ENCODE results near the gene ZNF474.
"Not testable (repeated sequence)": the region's sequence is repeated elsewhere in the genome, so short reads cannot be mapped to it uniquely, and the experiment has no call there.

Gene ZNF474

DNA sequence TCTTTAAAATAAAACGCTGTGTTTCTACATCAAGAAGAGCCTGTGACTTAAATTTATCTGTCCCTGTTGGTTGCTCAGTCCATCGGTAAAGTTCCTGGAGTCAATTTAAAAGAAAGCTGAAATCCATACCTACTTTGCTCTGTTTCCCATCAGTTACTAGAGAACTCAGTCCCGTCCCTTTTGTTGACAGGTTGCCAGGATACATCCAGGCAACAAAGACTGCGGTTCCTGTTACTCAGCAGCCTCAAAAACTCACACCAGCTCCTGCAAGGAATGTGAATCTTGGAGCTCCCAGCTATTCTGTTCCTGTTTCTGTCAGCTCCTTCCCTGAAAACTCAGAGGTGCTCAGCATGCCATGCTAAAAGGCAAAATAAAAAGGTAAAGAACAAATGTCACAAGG lies at the start of gene ZNF474:
Gene ZNF474 (plus strand): TSS at position 241 of the 400 bp plus-strand sequence. CDS start 22,445 bp downstream, outside the sequence.
- H3K4me3 ChIP-seq (ENCODE audit: low read depth, low read length): no peak within 1 kb of the TSS

DNA sequence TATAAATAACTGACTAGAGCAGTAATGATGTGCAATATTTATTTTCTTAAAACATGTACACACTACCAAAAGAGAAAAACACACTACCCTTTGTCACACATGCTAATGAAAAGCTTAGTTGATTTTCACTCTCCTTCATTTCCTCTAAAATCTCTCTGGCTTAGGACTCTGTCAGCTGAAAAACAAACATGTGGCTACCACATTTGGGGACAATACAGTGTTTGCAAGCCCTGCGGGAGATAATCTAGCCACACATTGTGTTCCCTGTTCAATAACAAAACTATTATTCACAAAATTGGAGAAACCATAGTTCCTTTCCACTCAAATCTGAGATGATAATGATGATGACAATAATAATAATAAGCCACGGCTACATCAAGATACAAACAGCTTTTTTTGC lies 47.8 kb upstream of the ZNF474 start:
- H3K4me3 ChIP-seq (ENCODE audit: low read depth, low read length): no peak overlapping the region

- H3K4me3 ChIP-seq (ENCODE audit: low read depth, low read length): no peak overlapping the region
These were observed 45.8 kb upstream of the ZNF474 start for GRCh38 chr5:122083535-122083934.

- H3K4me3 ChIP-seq (ENCODE audit: low read depth, low read length): no peak overlapping the region
These were observed 44.3 kb upstream of the ZNF474 start for GRCh38 chr5:122085041-122085440.

DNA sequence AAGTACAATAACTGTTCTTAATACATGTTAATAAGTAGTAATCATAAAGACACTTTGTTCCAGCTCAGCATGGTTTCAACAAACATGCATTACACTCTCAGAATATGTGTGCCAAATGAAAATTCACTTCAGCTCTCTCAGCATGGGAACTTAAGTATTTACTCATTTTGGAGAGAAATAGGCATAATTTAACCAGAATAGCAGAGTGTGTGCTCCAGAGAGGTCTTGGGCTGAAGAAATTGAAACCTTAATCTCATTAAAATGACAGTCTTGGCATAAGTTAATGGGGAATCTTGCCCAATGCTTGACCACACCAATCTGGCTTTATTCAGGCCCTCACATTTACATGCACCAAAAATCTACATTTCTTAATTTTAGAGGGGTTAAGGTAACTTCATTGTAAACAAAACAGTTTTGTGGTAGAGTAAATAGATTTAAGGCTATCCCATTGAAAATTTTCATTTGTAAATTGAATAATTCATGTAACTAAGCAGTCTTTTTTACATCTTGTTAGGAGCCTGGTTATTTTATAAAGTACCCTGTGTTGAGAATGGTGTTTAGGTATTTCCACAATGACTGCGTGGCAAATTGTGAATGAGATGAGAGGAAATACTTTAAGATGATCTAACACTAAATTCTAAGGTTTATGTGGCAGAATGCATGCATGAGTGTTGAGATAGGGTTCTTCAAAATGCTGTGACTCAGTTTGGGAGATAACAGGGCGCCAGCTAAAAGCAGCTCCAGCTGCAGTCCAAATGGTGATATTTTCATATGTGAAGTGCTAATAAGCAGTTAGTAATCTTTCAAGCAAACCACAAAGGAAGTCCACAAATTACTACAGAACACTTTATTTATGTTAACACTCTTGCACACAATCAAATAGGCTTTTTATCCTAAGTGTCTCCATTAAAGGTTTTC lies 40.0 kb upstream of the ZNF474 start:
- H3K4me3 ChIP-seq (ENCODE audit: low read depth, low read length): no peak overlapping the region

DNA sequence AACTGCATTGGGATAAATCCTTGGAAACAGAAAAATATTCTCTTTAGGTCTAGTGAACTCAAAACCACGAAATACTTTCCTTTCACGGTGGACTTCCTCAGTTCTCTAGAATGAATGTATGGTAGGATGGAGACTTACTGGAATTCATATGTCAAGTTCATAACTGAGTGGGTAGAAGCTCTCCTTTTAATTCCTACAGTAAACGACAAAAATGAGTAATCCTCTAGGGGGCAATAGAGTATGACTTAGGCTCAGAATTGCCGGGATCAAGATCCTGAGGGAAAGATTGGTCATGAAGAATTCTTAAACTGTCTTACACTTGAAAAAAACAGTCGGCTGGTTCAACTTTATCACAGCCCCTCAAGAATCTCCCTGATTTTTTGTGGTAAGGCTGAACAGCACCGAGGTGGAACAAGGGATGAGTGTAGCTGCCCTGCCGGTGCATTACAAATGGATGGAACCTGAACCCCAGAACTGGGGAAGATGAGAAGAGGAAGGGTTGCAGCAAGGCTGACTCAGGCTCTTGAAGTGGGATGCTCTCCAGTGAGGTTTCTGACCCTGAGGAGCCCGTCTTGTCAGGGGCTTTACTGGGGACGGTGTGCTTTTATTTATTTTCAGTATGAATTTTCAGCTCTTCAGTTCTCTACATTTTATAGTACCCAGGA lies 37.3 kb upstream of the ZNF474 start:
- no peak overlapping the region for H3K4me3 ChIP-seq (ENCODE audit: low read depth, low read length)

- no peak overlapping the region for H3K4me3 ChIP-seq (ENCODE audit: low read depth, low read length)
These were observed 35.7 kb upstream of the ZNF474 start for GRCh38 chr5:122093415-122094180.

DNA sequence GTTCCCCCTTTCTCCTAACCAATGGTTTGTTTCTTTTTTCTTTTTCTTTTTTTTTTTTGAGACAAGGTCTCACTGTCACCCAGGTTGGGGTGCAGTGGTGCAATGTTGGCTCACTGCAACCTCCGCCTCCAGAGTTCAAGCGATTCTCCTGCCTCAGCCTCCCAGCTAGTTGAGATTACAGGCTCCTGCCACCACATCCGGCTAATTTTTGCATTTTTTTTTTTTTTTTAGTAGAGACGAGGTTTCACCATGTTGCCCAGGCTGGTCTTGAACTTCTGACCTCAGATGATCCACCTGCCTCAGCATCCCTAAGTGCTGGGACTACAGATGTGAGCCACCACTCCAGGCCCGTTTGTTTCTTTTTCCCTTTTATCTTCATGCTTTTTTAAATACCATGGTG lies 35.1 kb upstream of the ZNF474 start:
- H3K4me3 ChIP-seq (ENCODE audit: low read depth, low read length): not testable (repeated sequence)

DNA sequence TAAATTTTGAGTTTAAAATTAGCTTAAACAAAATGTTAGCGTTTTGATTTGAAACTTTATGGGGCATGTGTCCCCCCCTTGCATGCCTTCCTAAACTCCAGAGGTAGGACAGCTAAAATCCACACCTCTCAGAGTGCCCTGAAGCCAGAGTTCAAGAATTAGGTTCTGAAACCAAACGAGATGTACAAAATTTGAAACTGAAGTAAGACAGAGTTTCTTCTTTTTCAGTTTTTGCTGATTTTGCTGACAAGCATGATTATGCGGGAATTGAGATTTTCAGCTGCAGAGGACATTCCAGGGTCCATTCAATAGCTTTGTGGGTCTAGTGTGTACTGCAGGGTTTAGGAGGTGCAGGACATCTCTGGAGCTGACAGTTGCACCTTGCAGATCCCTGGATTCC lies 34.2 kb upstream of the ZNF474 start:
- H3K4me3 ChIP-seq (ENCODE audit: low read depth, low read length): no peak overlapping the region

DNA sequence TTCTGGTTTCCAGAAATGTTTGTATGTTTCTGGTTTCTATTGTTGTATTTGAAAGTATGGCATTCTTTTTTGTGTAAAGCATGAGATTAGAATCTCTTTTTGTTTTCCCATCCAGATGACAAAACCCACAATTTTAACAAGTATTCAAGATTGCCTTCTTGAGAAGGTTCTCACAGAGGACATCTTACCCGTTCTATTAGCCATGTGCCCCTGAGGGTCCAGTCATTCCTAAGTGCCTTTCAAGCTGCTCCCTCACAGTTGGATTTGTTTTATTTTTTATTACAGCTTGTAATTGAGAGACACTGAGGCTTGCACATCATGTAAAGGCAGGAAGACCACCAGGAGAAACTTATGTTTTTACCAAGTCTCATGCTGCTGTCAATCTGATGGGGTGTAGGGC lies 32.0 kb upstream of the ZNF474 start:
- no peak overlapping the region for H3K4me3 ChIP-seq (ENCODE audit: low read depth, low read length)

DNA sequence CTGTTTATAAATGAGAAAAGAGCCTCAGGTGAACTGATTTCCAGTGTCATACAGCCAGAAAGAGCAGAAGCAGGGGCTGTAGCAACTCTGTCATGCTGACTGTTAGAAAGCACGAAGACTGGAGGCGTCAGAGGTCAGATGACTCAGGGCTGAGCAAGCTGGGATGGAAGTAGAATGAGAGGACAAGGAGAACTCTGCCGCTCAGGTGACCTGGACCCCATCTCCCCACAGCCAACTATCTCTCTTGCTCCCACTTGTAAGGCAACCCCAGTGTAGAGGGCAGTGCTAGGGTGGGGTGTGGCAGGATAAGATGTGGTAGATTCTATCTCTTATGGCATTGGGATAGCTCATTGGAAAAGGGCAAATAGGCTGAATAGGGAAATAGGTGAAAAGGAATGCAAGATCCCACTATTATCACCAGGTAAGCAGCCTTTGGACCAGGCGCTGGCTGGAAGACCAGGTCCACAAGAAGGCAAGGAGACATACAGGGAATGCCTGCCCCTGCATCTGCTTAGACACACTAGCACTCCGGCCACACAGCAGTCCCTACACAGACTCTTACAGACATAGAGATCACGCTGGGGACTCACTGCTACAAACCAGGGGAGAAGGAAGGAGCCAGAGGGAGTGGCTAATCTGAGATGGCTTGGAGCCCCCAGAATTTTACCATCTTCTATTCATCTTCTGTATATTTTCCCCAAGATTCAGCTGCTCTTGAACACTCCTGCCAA lies 30.1 kb upstream of the ZNF474 start:
- H3K4me3 ChIP-seq (ENCODE audit: low read depth, low read length): no peak overlapping the region

DNA sequence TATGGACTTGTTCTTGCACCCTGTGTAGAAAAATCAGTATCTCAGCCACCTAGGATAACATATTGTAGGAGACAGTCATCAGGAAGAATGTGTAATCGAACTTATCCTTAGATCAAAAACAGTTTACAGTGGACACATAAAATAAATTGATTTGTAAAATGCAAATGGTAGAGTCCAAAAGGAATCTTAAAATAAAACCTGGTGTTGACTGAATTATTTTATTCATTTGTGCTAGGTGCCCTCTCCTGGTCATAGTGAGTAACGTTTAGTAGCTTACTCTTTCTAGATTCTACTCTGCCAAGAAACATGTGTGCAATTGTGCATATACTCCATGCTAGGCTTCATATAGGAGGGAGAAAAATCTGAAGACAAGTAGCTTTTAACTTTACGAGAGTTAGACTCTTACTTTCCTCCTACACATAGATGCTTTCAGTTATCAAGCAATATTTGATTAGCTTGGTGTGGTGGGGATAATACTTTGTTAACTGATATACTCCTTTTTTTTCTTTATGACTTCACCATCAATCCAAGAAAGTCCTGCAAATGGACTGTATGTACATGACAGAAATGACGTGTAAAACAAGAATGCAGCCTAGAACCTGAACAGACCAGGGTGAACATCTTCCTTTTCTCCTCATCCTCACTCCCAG lies 27.6 kb upstream of the ZNF474 start:
- no peak overlapping the region for H3K4me3 ChIP-seq (ENCODE audit: low read depth, low read length)

- H3K4me3 ChIP-seq (ENCODE audit: low read depth, low read length): no peak overlapping the region
These were observed 26.5 kb upstream of the ZNF474 start for GRCh38 chr5:122102825-122103224.

DNA sequence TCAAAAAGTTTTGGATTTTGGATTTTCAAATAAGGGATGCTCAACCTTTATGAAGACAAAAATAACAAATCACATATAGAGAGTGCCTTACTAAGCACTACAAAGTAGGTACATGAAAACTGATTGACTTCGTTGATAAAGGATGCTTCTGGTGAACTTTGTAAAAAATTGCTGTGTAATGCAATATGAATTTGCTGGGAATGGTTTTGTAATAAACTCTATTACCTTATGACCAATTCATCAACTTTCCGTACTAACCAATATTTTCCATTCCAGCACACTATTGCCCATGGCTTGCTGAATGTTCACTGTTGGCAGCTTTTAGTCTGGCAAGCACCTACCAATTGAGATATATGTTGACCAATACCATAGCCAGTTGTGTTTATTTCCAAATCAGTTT lies 23.4 kb upstream of the ZNF474 start:
- H3K4me3 ChIP-seq (ENCODE audit: low read depth, low read length): no peak overlapping the region

GRCh38 chr5:122107016-122107415 lies 22.3 kb upstream of the ZNF474 start:
- H3K4me3 ChIP-seq (ENCODE audit: low read depth, low read length): no peak overlapping the region

- H3K4me3 ChIP-seq (ENCODE audit: low read depth, low read length): no peak overlapping the region
These were observed 18.4 kb upstream of the ZNF474 start for GRCh38 chr5:122110987-122111386.

GRCh38 chr5:122111460-122111859 lies 17.9 kb upstream of the ZNF474 start:
- H3K4me3 ChIP-seq (ENCODE audit: low read depth, low read length): no peak overlapping the region

DNA sequence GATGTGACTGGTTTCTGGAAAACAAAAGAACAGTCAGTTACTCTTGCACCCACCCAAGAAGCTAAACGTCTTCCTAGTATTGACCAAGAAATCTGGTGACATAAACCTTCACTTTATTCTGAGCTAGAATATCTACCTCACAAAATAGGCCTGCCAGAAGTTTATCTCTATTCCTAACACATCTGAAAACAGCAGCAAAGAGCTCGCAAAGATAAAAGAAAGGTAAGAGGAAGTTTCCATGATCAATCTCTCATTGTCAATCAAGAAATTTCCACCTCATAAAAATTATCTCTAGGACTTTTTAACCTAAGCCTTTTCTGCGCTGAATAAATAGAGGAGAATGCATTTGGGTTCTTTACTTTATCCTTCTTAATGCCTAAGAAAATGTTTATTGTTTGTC lies 17.3 kb upstream of the ZNF474 start:
- no peak overlapping the region for H3K4me3 ChIP-seq (ENCODE audit: low read depth, low read length)

DNA sequence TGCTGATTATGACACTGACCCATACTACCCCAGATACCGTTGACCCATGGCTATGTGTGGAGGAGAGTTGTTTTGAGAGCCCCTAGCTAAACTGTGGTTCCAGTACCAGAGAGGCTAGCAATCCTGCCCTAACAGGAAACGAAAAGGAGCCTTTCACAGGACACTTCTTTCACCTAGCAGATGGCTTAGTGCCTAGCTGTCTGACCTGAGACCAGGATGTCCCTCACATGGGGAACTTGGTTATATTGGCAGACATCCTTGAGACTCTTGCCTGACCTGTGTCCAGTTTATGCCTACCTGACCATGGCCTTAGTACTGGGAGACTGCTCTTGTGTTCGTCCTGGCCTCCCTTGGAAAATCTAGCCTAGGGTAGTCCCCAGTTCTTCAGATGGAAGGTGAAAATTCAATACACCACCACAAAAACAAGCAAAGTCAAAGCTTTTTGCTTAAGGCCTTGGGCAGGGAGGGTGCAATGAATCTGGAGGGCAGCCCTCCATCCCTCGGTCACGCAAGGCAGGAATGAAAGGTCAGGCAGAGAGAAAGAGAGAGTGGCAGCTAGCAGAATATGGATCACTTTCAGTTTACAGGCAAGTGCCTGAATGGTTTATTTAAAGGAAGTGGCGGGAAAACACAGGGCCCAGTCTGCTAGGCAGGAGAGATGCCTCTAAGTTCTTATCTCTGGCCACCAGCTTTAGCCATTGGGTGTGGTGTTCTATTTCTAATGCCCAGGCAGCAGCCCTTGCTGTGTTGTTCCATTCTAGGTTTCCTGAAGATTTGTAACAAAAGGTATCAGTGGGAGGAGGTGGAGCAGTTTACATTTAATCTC lies 16.4 kb upstream of the ZNF474 start:
- no peak overlapping the region for H3K4me3 ChIP-seq (ENCODE audit: low read depth, low read length)

DNA sequence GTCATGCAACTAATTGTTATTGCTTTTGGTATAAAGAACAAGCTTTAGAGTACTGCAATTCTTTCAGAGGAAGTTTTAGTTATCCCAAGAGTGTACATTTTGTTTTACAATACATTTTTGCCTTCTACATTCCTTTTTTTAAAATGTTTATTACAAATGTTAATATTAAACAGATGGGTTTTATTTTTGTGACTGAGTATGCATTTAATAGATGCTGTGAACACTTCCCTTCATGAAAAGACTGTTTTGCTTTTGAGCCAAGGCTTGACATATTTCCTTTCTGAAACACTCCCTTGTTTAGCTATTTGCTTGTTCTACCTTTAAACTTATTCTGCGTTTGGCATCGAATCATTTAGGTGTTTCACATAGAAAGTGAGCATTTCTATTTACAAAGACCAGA lies 14.8 kb upstream of the ZNF474 start:
- no peak overlapping the region for H3K4me3 ChIP-seq (ENCODE audit: low read depth, low read length)

Data from iPS-11a (cell line).